Esophagus muscularis mucosa (tissue), 4 donors: ENCODE results near the gene GSG1L2. TPM values are rescaled to one million over a fixed set of nuclear protein-coding genes. Genes with fewer than 3 reads are reported as not detected.

Experiments
- DNase-seq: peaks from one replicate; pipeline ENCODE4 v3.0.0-alpha.2; 2017; ENCODE audit errors: extremely low spot score
- H3K27ac ChIP-seq, 4 donors: fragments of 200-600 bp; sonication (generic); replicated peaks in 1 of 4; 1 replicate in 3 of 4; 2 replicates in 1 of 4; pipeline ENCODE4 v1.5.1; 2016 to 2019; ENCODE audit warnings: mild to moderate bottlenecking in 1 of 4
- H3K27me3 ChIP-seq, 4 donors: fragments of 200-600 bp; sonication (generic); one replicate each; pipeline versions ENCODE4 v1.5.1 to v1.6.0; 2016 to 2019
- H3K36me3 ChIP-seq, 4 donors: fragments of 200-600 bp; sonication (generic); one replicate each; pipeline ENCODE4 v1.5.1; 2016 to 2019
- H3K4me1 ChIP-seq, 4 donors: fragments of 200-600 bp; sonication (generic); one replicate each; pipeline ENCODE4 v1.5.1; 2016 to 2019
- H3K4me3 ChIP-seq, 4 donors: fragments of 200-600 bp; sonication (generic); 1 replicate in 2 of 4; 2 replicates in 2 of 4; pipeline ENCODE4 v1.5.1; 2016 to 2019; ENCODE audit warnings: mild to moderate bottlenecking in 4 of 4, moderate library complexity in 1 of 4
- H3K9me3 ChIP-seq, 4 donors: fragments of 200-600 bp; sonication (generic); 1 replicate in 3 of 4; 2 replicates in 1 of 4; pipeline ENCODE4 v1.5.1; 2016 to 2019
- CTCF ChIP-seq, 3 experiments: fragments of 200-600 bp in 2 of 3; fragments of 450-650 bp in 1 of 3; sonication (generic) in 2 of 3; IDR thresholded peaks; one replicate each; pipeline ENCODE4 v1.5.1; 2017 to 2019; ENCODE audit warnings: antibody characterized with exemption in 3 of 3, mild to moderate bottlenecking in 2 of 3, moderate library complexity in 1 of 3
- EP300 ChIP-seq: sonication (generic); formaldehyde crosslinking; IDR thresholded peaks from one replicate; pipeline ENCODE4 v1.6.1; 2017; ENCODE audit warnings: antibody characterized with exemption
- POLR2A ChIP-seq: fragments of 450-650 bp; IDR thresholded peaks from one replicate; pipeline ENCODE4 v1.6.1; 2017; ENCODE audit warnings: antibody characterized with exemption, moderate library complexity, mild to moderate bottlenecking, low read depth
- POLR2AphosphoS5 ChIP-seq, 2 donors: sonication (generic); formaldehyde crosslinking; IDR thresholded peaks; one replicate each; pipeline ENCODE4 v1.6.1; 2017; ENCODE audit warnings: antibody characterized with exemption in 2 of 2
- WGBS: methylation state at CpG from one replicate; pipeline ENCODE4 v1.1.5; 2018; 5-methylcytosine and 5-hydroxymethylcytosine counted together
- intact Hi-C: fragments of 100-400 bp; cut with DNase I; formaldehyde crosslinking; loops from one replicate; pipeline ENCODE4 v1.15.1; 2023
- total RNA-seq, 4 donors: library from RNA; depleted of rRNA; stranded (reverse); fragments of >200 nt; gene quantifications; one replicate each; pipeline versions ENCODE4 v1.1.0 to v1.2.1, GENCODE V29; 2016

Gene GSG1L2
- total RNA-seq, 4 donors from 2014 or later: not detected

DNA sequence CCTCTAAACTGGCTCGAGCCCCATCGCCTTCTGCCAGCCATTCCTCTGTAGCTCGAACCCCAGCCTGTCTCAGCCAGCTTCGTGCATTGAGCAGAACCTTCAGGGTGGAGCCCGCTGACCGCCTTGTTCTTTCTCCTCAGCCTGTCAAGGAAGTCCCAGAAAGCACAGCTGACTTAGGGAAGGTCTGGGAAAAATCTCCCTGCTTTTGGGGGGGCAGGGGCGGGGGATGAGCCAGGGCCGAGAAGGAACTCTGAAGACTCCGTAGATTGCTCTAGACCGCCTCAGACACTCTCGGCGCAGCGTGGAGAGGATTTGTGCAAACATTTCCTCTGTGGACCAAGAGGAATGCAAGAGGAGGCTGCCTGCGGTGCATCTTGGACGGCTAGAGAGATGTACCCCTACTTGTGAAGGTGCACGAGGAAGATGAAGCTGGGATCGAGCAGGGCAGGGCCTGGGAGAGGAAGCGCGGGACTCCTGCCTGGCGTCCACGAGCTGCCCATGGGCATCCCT, 3.8 kb upstream of the GSG1L2 start, which contains the start of gene GLP2R:
Gene GLP2R (plus strand): TSS at position 284 of the 510 bp plus-strand sequence. CDS start 140 bp downstream, at position 424.
- intact Hi-C loops: loop anchor here (5.0 kb wide), 1 partner anchor 47 kb away; no protein-coding TSS in a partner anchor
- 50% methylated on average over 18 of the region's 21 CpGs for WGBS

DNA sequence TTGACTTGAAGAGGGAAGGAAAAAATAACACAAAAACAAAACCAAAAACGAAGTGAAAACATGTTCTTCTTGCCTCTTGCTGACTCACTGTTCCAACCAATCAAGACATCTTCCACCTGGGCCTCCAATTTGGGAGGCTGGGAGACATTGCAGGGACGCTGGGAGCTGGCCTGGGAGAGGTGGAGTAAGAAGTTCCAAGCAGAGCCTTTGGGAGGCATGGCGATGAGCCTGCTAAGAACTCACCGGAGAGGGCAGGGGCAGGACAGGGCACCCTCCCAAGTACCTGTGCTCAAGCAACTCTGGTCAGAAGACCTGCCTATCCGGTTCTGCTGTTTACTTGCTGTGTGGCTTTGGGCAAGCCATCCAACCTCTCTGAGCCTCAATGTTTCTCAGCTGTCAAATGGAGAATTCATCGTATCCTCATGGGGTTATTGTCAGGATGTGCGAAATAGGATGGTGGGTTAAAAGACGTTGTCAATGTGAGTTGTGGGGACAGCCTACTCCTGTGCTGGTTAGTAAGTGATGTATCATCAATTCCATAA, 3.0 kb upstream of the GSG1L2 start:
- intact Hi-C loops: loop anchor here (5.0 kb wide), 1 partner anchor 47 kb away; no protein-coding TSS in a partner anchor
- DNase-seq: no peak
- Histone ChIP-seq H3K27ac (no peak overlapping the region), H3K4me1 (peaks cover 0 to 48% (median 40%) of the 10 kb centered on the region in 4 donors), H3K9me3 (no peaks in the 10 kb centered on the region), H3K36me3 (no peaks in the 10 kb centered on the region), H3K27me3 (no peaks in the 10 kb centered on the region), H3K4me3 (no peak overlapping the region)
- WGBS: 86% methylated on average over 7 of the region's 8 CpGs
- TF ChIP-seq POLR2A (no peak), EP300 (no peak), POLR2AphosphoS5 (IDR thresholded peaks at IDR 0.05) (no peak), CTCF (IDR thresholded peaks at IDR 0.05) (no peak)

More for the DNA sequence above, 3.8 kb upstream of the GSG1L2 start, which contains the start of gene GLP2R:
- TF ChIP-seq POLR2A (no peak), POLR2AphosphoS5 (IDR thresholded peaks at IDR 0.05) (no peak), CTCF (IDR thresholded peaks at IDR 0.05) (no peak), EP300 (no peak)
- no peaks in the 10 kb centered on the region for H3K9me3 ChIP-seq
- no peaks in the 10 kb centered on the region for H3K36me3 ChIP-seq
- peak within 1 kb of the TSS; percentile 22 to 34 (median 26) for H3K4me3 ChIP-seq
- H3K4me1 ChIP-seq: peaks cover 0 to 52% (median 42%) of the 10 kb centered on the region in 4 donors
- peak within 1 kb of the TSS; percentile 23 to 36 (median 26) for H3K27ac ChIP-seq
- no peaks in the 10 kb centered on the region for H3K27me3 ChIP-seq
- DNase-seq: no peak

GRCh38 chr17:9824094-9824493, 2.2 kb upstream of the GSG1L2 start:
- Histone ChIP-seq H3K9me3 (no peaks in the 10 kb centered on the region), H3K27ac (no peak overlapping the region), H3K4me3 (no peak overlapping the region), H3K27me3 (no peaks in the 10 kb centered on the region), H3K4me1 (peaks cover 0 to 41% (median 32%) of the 10 kb centered on the region in 4 donors), H3K36me3 (no peaks in the 10 kb centered on the region)
- 63% methylated on average over 4 of the region's 4 CpGs for WGBS
- no peak for DNase-seq
- TF ChIP-seq POLR2A: no peak
- TF ChIP-seq POLR2AphosphoS5 (IDR thresholded peaks at IDR 0.05): no peak
- no peak for TF ChIP-seq EP300
- TF ChIP-seq CTCF (IDR thresholded peaks at IDR 0.05): no peak
- intact Hi-C loops: no loop called here

DNA sequence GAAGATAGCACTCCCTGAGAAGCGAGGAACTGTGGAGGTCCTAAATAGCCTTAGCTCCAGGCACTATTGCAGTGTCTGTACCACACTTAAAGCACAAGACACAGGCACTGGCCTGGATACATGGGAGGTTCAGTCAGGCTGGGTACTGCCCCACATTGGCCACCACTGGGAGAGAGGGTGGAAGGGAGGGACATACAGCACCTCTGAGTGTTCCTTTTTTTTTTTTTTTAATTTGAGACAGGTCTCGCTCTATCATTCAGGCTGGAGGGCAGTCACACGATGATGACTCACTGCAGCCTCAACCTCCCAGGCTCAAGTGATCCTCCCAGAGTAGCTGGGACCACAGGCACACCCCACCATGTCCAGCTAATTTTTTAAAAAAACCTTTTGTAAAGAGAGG, 1.4 kb downstream of the GSG1L2 start:
- H3K9me3 ChIP-seq: no peaks in the 10 kb centered on the region
- H3K27ac ChIP-seq: peak overlapping the region in 2 of 4 donors; percentile 27 to 28
- intact Hi-C loops: no loop called here
- DNase-seq: no peak
- no peak overlapping the region for H3K4me3 ChIP-seq
- H3K36me3 ChIP-seq: no peaks in the 10 kb centered on the region
- no peak for TF ChIP-seq EP300
- no peak for TF ChIP-seq CTCF (IDR thresholded peaks at IDR 0.05)
- TF ChIP-seq POLR2AphosphoS5 (IDR thresholded peaks at IDR 0.05): no peak
- no peak for TF ChIP-seq POLR2A
- WGBS: 74% methylated on average over 3 of the region's 3 CpGs
- peaks cover 0 to 17% (median 14%) of the 10 kb centered on the region in 4 donors for H3K4me1 ChIP-seq
- H3K27me3 ChIP-seq: no peaks in the 10 kb centered on the region
